GM19035 (cell line): Measurements from ENCODE around the gene BPTF.
A peak's percentile ranks its signal among the peaks of the same experiment; 100 is the strongest.
"Not testable (repeated sequence)": the region's sequence is repeated elsewhere in the genome, so short reads cannot be mapped to it uniquely, and the experiment has no call there.

ENCODE experiments used
- ATAC-seq: cut with Tn5 transposase; IDR thresholded peaks from one replicate; pipeline ENCODE4 v1.9.1; 2021; ENCODE audit not compliant: unreplicated experiment

Gene BPTF

GRCh38 chr17:67998466-67998865 is 173.2 kb downstream of the BPTF start:
- ATAC-seq: no peak

GRCh38 chr17:67999291-67999911 is 174.1 kb downstream of the BPTF start:
- no peak for ATAC-seq

GRCh38 chr17:68004201-68004600 is 178.9 kb downstream of the BPTF start:
- no peak for ATAC-seq

- ATAC-seq: no peak
These were observed 181.5 kb downstream of the BPTF start for GRCh38 chr17:68006797-68007196.

GRCh38 chr17:68011199-68011665 is 185.9 kb downstream of the BPTF start:
- ATAC-seq: no peak

GRCh38 chr17:68013385-68013784 is 188.1 kb downstream of the BPTF start:
- ATAC-seq: no peak

- ATAC-seq: no peak
These were observed 189.9 kb downstream of the BPTF start for GRCh38 chr17:68015081-68015723.

DNA sequence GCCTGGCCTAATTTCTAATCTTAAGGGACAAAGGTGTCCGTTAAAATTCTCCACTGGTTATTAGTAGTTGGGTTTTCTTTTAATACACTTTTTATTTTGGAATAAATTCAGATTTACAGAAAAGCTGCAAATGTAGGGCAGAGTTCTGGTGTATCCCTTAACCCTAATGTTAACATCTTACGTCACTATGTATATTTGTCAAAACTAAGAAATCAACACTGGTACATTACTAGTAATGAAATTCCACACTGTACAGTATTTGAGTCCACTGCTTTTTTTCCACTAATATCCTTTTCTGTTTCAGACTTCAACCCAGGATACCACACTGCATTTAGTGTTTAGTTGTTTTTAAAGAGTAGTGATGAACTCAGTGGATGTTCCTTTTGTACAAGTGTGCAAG is 191.5 kb downstream of the BPTF start:
- ATAC-seq: no peak

DNA sequence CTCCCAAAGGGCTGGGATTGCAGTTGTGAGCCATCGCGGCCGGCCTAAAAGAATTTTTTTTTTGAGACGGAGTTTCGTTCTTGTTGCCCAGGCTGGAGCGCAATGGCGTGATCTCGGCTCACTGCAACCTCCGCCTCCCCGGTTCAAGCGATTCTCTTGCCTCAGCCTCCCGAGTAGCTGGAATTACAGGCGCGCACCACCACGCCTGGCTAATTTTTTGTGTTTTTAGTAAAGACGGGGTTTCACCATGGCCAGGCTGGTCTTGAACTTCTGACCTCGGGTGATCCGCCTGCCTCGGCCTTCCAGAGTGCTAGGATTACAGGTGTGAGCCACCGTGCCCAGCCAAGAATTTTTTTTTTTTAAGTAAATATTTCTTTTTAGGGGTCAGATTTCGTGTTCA is 193.2 kb downstream of the BPTF start:
- not testable (repeated sequence) for ATAC-seq

DNA sequence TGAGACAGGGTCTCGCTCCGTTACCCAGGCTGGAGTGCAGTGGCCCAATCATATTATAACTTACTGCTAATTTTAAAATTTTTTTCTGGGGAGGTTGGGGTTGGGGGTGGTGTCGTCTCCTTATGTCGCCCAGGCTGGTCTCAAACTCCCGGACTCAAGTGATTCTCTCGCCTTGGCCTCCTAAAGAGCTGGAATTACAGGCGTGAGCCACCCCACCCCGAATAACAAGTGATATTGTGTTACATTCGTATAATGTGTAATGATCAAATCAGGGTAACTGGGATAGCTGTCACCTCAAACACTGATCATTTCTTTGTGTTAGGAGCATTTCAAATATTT is 194.0 kb downstream of the BPTF start:
- no peak for ATAC-seq

DNA sequence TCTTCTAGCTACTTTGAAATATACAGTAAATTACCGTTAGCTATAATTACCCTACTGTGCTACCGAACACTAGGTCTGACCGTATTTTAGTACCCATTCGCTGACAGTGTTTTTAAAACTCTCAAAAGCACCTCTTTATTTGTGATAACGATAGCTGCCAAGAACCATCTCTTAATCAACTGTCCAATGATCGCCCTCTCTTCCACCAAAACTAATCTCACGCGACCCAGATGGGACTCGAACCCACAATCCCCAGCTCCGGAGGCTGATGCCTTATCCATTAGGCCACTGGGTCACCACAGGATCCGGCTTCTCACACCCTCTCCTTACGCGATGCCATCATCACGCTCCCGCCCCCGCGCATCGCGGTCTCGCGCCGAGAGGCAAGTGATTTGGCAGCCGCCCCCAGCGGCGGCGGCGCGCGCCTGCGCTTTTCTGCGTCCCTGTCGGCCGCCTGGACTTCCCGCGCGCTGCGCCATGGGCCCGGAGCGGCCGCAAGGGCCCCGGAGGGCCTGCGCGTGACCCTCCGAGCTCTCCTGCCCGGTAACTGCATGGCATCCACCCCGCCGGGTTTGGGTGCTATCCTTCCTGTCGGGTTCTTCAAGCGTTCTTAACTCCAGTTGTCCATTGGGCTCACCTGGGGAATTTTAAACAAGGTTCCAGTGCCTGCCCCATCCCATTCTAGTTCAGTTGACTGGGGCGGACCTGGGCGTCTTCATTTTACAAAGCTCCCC is 194.5 kb downstream of the BPTF start:
- peak; percentile 92 for ATAC-seq

- ATAC-seq: no peak
These were observed 195.1 kb downstream of the BPTF start for GRCh38 chr17:68020409-68020756.

GRCh38 chr17:68020791-68021190 is 195.5 kb downstream of the BPTF start:
- not testable (repeated sequence) for ATAC-seq

DNA sequence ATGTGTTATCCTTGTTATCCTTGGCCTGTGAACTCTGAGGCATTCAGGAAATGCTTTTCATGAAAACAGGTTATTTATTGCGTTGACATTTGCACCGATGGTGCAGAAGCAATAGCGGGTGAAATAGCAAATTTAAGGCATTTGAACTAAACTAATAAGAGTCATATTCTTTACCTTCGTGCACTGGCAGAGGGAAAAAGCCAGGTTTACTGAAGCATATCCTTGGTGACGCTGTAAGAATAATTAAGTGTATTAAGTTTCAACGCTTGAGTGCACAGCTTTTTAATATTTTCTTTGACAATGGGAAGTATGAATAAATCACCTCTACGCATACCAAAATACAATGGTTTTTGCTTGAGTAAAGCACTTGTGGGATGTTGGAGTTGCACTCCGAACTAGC is 196.7 kb downstream of the BPTF start:
- ATAC-seq: no peak

DNA sequence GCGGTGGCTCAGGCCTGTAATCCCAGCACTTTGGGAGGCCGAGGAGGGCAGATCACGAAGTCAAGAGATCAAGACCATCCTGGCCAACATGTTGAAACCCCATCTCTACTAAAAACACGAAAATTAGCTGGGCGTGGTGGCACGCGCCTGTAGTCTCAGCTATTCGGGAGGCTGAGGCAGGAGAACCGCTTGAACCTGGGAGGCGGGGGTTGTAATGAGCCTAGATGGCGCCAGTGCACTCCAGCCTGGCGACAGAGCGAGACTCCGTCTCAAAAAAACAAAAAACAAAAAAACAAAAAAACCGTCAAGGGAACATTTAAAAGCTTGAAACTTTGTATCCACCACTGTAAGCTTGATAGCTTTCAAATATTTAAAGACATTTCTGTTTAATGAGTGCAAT is 197.2 kb downstream of the BPTF start:
- not testable (repeated sequence) for ATAC-seq

DNA sequence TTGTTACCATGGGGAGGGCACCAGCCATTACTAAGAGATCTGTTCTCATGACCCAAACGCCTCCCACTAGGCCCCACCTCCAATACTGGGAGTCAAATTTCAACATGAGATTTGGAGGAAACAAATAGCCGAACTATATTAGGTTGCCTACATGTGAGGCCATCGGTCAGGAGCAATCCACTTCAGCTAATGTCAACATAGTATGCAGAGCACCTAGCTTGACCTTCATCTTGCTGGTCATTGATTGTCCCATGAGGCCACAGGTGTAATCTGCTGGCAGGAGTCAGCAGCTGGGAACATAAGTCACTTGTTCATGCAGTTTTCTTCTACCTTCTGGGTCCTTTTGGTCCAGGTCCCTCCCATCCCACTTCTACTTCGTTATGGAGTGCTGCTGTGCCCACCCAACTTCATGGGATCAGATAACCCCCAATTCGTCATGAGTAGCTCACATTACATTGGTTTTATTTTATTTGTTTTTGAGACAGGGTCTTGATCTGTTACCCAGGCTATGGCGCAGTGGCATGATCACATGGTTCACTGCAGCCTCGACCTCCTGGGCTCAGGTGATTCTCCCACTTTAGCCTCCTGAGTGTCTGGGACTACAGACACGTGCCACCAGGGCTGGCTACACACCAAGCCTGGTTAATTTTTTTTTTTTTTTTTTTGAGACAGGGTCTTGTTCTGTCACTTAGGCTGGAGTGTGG is 204.4 kb downstream of the BPTF start:
- ATAC-seq: no peak
